Stimulated activated CD4-positive, alpha-beta T cell treated with anti-CD3 and anti-CD28 coated beads, Interleukin-1b, Interleukin-23, amount 100 ng/mL, for 24 hours (primary cell): ENCODE results near the gene RAB11FIP5.
"Not testable (repeated sequence)": the region's sequence is repeated elsewhere in the genome, so short reads cannot be mapped to it uniquely, and the experiment has no call there.

Experiments
- DNase-seq, 4 experiments: peaks; one replicate each; pipeline ENCODE4 v3.0.0-alpha.2; 2020; ENCODE audit warnings: low read depth in 4 of 4, low spot score in 1 of 4

The RAB11FIP5 gene, protein sequence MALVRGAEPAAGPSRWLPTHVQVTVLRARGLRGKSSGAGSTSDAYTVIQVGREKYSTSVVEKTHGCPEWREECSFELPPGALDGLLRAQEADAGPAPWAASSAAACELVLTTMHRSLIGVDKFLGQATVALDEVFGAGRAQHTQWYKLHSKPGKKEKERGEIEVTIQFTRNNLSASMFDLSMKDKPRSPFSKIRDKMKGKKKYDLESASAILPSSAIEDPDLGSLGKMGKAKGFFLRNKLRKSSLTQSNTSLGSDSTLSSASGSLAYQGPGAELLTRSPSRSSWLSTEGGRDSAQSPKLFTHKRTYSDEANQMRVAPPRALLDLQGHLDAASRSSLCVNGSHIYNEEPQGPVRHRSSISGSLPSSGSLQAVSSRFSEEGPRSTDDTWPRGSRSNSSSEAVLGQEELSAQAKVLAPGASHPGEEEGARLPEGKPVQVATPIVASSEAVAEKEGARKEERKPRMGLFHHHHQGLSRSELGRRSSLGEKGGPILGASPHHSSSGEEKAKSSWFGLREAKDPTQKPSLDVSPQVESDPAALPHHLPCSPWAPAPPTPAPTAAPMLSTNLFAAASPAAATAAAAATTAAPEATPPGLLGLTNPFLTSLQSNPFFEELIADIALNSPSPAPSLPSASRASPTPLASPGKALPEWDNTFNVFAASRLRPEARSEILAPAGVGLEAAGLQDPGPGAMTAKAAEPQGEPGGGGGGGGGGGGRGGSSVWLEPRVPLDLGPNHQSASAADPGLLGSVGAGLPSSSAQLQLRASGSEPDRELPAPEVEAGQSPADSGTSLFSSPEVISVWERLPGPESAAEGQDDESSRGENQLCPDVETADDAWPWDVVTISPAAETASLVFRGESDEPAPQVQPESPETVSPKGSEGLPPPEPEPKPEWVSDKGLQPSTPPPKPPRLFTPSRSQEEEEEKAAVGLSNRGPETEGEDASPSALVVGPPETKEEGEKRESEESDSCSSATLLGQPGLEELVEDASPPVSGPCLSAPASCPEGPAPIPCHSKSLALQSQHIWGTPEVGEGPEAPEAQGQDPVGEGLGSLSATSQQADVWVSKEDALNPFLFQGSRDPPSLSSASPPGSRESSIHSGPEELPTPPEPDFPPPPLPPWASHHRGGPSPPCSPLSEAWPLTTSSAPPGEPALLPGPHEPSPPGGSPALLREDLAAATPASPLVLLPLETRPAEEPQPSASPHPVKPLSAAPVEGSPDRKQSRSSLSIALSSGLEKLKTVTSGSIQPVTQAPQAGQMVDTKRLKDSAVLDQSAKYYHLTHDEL (N-terminal part only)

DNA sequence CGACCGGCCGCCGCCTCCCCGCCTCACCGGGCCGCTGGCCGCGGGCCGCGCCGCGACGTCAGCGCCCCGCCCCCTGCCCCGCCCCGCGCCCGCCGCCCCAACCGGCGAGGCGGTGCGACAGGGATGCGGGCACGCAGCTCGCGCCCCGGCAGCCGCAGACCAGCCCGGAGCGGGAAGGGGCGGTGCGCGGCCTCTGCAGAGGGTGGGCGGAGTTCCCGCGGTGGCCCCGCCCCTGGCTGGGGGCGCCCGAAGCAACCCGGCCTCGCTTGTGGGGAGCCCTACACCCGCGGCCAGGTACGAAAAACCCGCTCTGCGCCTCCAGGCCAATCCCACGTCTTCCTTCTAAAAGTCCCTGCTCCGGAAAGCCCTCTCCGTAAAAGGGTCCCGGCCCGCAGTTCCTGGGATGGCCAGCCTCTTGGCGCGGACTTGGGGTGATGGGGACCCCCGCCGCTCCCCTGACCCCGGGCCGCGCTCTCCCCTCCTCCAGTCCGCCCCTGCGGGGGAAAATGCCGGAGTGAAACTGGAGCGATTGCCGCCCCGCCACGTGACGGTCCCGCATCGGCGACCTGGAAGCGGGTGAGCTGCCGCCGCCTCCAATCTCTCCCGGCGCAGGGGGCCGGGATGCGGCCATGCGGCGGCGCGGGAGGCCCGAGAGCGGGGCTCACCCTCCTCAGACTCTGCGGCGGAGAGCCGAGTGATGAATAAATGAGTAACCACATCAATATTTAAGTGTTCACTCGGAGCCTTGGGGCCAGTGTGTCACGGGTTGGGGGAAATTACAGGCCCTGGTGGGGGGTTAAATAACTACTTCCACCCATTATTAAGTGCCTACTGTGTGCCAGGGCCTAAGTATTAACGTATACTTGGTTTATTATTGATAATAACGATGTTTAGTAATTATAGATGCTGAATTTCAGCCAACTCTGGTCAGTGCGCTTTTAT is at the start of gene RAB11FIP5:
TSS of gene RAB11FIP5 (minus strand) at position 36 of the 942 bp plus-strand sequence. CDS start 171 bp downstream, outside the sequence.
- DNase-seq = peak; percentile 42 to 74 (median 53)

DNA sequence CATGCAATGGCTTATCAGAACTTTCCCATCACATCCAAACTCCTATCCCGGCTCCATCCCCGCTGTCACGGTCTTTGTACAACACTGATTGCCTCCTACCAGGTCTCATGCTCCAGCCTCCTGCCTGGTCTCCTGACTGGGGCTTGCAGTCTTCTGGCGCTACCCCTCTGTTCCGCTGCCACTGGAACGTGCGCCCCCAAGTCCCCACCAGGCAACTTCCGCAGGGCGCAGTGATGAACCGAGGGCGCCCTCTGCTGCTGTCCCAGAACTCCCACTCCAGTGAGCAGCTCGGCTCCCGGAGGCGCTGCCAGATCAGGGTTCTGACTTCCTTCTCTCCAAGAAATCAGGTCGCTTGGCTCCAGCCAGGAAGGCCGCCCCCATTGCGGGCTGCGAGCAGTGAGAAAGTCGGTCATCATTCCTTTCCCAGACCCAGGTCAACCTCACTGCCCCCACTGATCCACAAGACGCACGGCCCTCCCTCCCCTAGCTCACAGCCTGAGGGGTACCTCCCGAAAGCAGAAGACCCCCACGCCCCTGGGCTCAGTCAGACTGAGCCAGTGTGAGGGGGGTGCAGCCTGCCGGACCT is 43.9 kb upstream of the RAB11FIP5 start:
- peak in 1 of 4 experiments; percentile 17 for DNase-seq

DNA sequence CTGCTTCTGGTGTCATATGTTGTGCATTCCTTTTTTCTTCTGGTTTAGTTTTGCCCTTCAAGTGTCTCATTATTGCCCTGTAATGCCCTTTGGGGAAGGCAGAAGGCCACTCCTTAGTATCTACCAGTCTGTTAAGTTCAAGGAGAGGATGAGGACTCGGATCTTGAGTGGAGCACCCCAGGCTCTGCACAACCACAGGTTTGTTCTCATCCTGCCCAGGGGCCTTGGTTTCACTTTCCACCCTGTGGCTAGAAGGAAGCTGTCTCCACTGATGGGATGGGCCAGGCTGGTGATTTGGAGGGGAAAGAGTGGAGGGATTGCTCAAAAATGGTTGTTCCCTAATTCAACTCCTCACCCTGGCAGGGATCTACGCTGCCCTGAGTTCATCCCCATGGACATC is 30.2 kb upstream of the RAB11FIP5 start:
- no peak for DNase-seq

DNA sequence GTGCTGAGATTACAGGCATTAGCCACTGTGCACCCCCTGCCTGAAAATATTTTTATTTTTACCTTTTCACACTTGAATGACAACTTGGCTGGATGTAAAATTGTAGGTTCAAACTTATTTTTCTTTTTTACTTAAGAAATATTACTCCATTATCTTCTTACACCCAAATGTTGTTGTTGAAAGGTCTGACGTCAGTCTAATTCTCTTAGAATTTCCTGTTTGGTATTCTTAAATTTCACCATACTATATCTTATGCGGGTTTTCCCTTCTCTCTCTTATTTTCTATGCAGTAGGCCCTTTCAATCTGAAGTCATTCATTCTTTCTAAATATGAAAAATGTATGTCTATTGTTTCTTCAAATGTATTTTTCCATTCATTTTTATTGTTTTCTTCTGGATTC is 29.1 kb upstream of the RAB11FIP5 start:
- DNase-seq = no peak

DNA sequence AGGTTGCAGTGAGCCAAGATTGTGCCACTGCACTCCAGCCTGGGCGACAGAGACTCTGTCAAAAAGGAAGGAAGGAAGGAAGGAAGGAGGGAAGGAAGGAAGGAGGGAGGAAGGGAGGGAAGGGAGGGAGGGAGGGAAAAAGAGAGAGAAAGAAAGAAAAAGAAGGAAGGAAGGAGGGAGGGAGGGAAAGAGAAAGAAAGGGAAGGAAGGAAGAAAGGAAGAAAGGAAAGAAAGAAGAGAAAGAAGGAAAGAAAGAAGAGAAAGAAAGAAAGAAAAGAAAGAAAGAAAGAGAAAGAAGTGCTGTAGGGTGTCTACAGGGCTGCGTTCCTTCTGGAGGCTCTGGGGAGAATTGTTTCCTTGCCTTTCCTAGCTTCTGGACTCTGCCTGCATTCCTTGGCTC is 22.5 kb upstream of the RAB11FIP5 start:
- DNase-seq = no peak

DNA sequence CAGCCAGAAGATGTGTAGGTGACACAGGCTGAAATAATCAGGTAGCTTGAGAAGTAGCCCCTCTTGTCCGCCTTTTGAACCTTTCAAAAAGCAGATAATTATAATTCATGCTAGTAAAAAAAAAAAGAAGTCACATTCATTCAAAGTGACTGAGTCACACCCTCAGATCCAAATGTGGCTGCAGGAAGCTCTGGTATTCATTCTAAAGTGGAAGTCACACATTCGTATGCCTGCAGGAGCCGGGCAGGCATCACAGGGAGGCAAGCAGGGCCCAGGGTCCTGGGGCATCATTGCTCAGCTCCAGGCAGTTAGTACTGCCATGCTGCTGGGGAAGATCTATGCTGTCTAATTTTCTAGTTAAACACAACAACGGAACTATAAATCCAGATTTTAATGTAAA is 21.7 kb upstream of the RAB11FIP5 start:
- no peak for DNase-seq

DNA sequence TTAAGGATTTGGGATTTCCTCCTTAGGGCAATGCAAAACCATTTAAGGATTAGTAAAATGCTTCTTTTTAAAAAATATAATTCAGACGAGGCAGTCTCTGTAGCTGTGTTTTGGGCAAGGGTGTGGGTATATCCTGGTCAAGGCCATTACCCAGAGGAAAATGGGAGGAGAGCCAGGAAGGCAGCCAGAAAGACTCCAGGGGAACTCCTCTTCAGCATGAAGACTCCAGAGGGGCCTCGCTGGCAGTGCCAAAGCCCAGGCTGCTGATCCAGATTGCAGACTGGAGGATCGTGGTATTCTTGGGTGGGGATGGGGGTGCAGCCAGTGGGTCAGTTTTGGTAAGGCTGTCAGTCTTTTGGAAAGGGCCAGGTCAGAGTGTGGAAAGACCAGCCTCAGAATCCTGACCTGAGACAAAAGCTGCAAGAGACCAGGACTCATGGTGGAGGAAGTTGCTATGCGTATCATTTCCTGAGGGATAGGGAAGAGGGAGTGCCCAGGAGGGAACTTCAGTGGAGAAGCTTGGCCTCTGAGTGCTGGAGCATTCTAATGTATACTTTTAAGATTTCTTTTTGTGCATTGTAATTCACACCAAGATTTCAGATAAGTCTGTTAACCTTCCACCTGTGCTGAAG is 20.9 kb upstream of the RAB11FIP5 start:
- no peak for DNase-seq

DNA sequence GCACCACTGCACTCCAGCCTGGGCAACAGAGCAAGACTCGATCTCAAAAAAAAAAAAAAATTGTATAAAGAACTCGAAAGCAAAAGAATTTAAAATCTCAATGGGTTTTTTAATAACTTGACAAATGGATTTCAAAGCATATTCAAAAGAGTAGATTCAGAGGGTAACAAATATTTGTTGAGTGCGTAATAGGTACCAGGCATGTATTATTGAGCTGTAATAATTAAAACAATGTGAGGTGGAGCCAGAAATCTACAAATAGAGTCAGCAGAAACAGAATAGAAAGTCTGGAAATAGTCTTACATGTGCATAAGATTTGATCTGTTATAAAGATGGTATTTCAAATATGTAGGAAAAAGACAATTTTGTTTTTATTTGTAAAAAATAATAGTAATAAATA is 19.1 kb upstream of the RAB11FIP5 start:
- no peak for DNase-seq

DNA sequence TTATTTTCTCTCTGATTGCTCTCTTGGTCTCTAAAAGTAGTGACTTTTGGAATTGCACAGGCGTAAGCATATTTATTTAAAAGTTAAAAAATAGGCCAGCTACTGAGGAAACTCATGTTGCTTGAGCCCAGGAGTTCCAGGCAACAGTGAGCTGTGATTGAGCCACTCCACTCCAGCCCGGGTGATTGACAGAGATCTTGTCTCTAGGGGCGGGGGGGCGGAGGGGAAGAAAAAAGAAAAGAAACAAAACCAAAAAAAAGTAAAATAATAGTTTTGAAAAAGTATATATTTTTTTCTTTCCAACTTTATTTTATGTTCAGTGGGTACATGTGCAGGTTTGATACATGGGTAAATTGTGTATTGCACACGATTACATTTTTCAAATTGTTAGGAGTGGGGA is 18.0 kb upstream of the RAB11FIP5 start:
- DNase-seq = no peak

DNA sequence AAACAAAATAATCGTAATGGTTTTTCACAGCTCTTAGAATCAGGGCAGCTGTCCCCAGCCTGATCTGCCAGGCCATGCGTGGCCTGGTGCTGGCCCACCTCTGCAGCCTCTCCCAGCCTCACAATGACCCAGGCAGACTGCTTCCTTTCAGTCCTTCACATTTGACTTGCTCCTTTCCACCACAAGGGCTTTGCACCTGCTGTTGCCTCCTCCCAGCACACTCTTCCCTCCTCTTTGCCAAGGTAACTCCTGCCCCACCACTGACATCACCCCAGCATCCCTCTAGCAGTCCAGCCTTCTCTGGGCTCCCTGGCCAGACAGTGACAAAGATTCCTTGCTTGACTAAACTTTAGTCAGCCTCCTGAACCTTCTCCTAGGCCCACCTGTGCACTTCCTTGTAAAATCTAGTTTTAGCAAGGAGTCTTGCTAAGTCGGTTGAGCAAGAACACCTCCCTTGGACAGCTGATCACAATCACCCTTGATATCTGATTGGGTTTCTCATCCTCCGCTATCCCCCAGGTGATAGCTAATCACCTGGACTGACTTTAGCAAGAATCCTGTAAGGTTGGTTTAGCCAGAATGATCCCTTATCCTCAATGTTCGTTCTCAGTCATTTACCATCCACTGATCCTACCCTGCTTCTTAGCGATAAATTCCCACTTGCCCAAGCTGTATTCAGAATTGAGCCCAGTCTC is 16.2 kb upstream of the RAB11FIP5 start:
- no peak for DNase-seq

DNA sequence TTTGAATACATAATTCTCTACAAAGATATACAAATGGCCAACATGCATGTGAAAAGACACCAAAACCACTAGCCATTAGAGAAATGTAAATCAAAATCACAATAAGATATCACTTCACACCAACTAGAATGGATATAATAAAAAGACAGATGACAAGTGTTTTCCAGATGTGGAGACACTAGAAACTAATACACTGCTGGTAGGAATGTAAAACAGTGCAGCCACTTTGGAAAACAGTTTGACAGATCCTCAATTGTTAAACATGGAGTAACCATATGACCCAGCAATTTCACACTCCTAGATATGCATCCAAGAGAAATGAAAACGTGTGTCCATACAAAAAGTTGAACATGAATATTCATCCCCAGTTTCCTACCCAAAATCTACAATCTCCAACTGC is 9.8 kb upstream of the RAB11FIP5 start:
- no peak for DNase-seq

DNA sequence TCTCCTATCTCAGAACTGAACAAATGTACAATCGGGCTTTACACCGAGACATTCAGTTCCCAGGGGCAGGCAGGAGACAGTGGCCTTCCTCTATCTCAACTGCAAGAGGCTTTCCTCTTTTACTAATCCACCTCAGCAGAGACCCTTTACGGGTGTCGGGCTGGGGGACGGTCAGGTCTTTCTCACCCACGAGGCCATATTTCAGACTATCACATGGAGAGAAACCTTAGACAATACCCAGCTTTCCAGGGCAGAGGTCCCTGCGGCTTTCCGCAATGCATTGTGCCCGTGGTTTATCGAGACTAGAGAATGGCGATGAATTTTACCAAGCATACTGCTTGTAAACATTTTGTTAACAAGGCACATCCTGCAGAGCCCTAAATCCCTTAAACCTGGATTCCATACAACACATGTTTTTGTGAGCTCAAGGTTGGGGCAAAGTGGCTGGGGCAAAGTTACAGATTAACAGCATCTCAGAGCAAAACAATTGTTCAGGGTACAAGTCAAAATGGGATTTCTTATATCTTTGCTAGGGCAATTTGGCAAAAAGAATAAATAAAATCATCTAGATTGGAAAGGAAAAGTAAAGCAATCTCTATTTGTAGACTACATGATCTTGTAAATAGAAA is 7.0 kb upstream of the RAB11FIP5 start:
- DNase-seq = not testable (repeated sequence)

DNA sequence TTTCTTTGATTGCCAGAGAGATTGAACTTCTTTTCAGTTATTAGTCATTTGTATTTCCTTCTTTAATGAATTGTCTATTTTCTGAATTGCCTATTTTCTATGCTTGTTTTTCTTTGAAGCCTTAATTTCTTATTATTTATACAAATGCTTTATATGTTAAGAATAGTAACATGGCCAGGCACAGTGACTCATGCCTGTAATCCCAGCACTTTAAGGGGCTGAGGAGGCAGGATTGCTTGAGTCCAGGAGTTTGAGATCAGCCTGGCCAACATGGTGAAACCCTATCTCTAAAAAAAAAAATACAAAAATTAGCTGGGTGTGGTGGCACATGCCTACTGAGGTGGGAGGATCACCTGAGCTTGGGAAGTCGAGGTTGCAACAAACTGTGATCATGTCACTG is 4.7 kb upstream of the RAB11FIP5 start:
- DNase-seq = no peak

DNA sequence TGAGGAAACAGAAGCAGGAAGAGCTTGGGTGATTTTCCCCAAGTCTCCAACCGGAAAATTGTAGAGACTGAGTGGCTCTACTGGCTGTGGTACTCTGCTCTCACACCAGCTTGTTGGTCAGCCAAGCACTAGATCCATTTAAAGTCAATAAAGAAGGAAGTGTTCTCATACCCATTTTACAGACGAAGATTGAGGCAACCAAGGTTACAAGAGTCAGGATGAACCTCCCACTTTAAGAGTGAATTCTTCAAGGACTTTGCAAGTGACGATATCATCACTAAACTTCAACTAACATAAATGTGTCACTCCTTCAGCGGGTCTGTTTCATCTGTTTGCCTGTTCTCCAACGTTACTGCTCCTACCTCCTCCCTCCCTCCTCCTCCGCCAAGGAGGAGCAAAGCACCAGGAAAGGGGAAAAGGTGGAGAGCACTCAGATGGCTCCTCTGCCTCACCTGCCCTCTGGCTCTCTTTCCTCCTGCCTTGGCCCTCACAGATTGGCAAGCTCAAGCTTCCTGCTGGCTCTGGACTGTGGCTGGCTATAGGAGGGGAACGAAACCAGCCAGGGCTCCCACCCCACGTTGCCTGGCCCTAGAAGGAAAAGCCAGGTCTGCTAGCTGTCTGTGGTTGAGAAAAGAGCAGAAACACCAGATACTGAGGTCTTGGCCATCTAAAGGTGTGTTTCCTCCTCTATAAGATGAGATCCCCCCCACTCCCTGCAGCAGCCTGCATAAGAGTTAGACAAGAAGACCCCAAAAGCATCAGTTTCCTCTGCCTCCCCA is 3.6 kb upstream of the RAB11FIP5 start:
- DNase-seq = no peak

DNA sequence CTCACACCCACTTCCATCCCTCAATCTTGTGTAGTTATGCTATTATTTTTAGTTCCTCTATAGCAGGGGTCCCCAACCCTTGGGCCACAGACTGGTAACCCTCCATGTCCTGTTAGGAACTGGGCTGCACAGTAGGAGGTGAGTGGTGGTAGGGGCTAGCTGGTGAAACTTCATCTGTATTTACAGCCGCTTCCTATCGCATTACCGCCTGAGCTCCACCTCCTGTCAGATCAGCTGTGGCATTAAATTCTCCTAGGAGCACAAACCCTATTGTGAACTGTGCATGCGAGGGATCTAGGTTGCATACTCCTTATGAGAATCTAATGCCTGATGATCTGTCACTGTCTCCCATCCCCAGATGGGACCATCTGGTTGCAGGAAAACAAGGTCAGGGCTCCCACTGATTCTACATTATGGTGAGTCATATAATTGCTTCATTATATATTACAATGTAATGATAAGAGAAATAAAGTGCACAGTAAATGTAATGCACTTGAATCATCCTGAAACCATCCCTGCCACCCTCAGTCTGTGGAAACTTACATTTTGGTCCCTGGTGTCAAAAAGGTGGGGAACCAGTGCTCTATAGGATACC is 1.6 kb upstream of the RAB11FIP5 start:
- DNase-seq = no peak

DNA sequence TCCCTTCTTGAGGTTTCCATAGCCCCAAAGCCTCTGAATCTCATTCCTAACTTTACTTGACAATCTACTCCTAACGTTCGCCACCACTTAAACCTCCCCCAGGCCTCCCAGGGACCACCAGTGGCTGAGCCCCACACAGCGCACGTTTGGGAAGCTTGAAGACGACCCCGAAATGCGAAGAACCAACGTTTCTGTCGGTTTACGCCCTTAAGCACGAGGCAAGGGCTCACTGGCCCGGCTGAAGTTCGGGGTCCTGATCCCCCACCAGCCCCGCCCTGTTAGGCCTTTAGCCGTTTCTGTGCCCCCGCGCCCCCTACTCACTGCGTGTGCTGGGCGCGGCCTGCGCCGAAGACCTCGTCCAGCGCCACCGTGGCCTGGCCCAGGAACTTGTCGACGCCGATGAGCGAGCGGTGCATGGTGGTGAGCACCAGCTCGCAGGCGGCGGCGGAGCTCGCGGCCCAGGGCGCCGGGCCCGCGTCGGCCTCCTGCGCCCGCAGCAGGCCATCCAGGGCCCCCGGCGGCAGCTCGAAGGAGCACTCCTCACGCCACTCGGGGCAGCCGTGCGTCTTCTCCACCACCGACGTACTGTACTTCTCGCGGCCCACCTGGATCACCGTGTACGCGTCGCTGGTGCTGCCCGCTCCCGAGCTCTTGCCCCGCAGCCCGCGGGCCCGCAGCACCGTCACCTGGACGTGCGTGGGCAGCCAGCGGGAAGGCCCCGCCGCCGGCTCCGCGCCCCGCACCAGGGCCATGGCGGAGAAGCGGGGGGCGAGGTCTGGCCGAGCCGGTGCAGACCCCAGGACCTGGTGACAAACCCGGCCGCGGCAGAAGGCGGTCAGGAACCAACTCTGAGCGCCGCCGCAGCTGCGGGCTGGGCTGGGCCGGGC is 479 bp downstream of the RAB11FIP5 start:
- peak in 1 of 4 experiments; percentile 7 for DNase-seq
